HG02938 (cell line): ENCODE results near the gene LIMCH1.
"Not testable (repeated sequence)": the region's sequence is repeated elsewhere in the genome, so short reads cannot be mapped to it uniquely, and the experiment has no call there.

Experiments
- ATAC-seq: cut with Tn5 transposase; IDR thresholded peaks from one replicate; pipeline ENCODE4 v1.9.1; 2021; ENCODE audit warnings: mild to moderate bottlenecking, moderate library complexity; ENCODE audit not compliant: unreplicated experiment

LIMCH1 gene

DNA sequence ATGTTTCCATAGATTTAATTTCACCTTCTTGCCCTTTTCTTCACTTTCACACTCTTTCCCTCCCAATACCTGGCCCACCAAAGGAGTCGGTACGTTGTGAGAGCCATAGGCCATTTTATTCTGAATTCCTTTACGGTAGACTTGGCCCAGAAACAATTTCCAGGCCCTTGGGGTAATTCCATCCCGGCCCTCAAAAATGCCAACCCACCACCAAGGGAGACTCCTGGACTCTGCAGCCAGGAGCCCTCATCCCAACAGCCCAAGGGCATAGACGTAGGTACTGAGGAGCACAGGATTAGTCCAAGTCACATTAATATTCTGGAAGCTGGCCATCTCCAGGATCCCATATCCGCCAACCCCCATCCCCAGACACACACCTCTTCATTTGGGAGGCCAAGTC is 102.9 kb downstream of the LIMCH1 start:
- ATAC-seq, result no peak

- ATAC-seq, result not testable (repeated sequence)
These were observed 104.8 kb downstream of the LIMCH1 start for GRCh38 chr4:41642746-41643145.

GRCh38 chr4:41643331-41643730 is 105.4 kb downstream of the LIMCH1 start:
- ATAC-seq, result no peak

GRCh38 chr4:41644288-41644914 is 106.4 kb downstream of the LIMCH1 start:
- no peak for ATAC-seq

DNA sequence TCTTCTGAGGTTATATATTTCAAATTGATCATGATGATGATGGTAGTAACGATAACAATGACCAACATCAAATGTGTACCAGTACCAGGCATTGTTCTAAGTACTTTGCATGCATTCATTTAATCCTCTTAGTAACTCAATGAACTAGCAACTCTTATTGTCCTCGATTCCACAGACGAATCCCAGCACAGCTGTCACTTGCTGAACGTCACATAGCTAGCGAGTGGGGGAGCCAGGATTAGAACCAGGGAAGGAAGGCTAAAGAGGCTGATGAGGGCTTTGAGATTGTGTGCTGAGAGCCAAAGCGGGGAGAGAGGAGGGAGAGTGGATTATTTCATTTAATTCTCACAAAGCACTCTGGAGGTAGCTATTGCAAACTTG is 106.9 kb downstream of the LIMCH1 start:
- ATAC-seq, result no peak

DNA sequence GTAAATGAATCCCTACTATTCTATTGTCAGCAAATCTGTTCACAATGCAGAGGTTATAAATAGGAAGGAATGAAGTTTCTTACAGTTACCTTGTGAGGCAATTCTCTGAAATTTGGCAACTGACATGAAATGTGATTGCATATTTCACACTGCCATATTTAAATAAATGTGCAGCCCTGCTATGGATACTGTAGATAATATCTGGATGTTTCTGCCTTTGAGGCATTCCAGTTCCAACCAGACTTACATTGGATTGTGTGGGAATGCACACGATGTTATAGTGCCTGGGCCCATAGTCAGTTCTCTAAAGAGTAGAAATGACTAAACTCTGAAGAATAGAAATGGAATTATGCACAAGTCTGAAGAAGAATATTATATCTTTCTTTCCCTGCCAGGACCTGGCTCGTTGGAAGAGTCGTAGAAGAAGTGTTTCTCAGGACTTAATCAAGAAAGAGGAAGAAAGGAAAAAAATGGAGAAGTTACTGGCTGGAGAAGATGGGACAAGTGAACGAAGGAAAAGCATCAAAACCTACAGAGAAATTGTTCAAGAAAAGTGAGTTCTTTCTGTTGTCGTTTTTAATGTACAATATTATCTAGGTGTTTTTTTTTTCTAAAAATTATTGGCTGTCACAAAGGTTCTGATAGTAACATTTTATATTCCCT is 107.9 kb downstream of the LIMCH1 start:
- no peak for ATAC-seq

DNA sequence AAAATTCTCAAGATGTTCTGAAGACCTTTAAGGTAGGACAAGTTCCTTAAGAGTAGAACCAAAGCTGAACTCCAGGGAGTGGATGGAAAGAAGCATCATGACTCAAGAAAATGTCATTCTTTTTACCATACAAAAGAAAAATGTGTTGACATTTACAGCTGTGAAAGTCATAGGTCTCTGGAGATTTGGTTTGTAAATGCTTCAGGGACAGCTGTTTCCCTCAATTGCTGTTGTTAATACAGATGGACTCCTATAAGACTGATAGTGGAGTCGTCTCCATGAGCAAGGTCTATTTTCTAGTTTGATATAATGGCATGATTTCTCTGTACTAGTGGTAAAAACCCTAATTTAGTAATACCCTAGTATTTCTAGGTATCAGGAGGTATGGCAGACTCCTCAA is 108.9 kb downstream of the LIMCH1 start:
- ATAC-seq, result no peak

- ATAC-seq, result no peak
These were observed 109.4 kb downstream of the LIMCH1 start for GRCh38 chr4:41647383-41647782.

- ATAC-seq, result not testable (repeated sequence)
These were observed 113.2 kb downstream of the LIMCH1 start for GRCh38 chr4:41651150-41651549.

- no peak for ATAC-seq
These were observed 115.0 kb downstream of the LIMCH1 start for GRCh38 chr4:41652971-41653370.

DNA sequence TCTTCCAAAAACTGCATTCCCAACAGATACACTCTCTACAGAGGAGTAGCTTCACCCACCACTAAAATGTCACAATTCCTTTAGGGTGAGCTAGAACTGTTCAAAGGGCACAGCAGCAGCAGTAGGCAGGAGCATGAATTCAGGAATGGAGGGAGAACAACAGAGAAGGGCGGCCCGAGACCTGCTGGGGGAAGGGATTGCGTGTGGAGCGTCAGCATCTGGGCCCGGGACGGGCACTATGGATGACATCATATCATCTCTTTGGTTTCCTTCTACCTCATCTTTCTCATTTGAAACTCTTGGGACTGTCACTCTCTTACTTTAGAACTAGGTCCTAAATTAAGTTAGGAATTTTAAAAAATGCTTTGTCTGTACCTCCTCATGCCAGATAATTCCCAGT is 115.6 kb downstream of the LIMCH1 start:
- no peak for ATAC-seq

DNA sequence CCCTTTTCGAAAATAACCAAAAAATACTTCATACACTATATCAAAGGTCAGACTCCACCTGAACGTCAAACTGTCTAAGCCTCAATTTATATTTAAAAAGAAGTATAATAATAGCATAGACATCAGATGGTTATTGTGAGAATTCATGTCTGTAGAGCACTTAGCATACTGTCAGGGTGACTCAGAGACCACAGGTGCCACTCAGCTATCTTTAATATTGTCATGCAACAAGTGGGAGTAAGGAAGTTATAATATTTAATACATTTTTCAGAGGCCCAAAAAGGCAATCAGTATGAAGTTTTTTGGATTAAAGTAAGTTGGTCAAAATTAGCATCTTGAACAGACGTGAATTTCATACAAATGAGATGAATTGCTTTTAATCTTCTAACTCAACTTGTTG is 117.2 kb downstream of the LIMCH1 start:
- no peak for ATAC-seq

DNA sequence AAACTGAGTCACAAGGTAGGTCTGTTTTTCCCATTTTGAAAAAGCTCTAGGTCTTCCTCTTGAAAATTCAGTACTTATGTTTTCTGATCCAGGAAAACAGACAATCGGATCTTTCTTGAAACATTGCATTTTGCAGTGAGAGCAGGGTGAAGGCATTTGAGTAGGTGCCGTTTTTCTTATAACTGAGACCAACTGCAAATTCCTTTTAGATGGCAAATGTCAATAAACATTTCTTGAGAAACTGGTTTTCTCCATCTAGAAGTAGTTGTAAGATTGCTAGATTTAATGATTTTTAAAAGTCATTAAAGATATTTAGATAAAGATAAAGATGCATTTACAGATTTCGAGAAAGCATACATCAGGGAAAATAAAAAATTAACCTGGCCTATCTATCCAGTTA is 118.1 kb downstream of the LIMCH1 start:
- no peak for ATAC-seq

DNA sequence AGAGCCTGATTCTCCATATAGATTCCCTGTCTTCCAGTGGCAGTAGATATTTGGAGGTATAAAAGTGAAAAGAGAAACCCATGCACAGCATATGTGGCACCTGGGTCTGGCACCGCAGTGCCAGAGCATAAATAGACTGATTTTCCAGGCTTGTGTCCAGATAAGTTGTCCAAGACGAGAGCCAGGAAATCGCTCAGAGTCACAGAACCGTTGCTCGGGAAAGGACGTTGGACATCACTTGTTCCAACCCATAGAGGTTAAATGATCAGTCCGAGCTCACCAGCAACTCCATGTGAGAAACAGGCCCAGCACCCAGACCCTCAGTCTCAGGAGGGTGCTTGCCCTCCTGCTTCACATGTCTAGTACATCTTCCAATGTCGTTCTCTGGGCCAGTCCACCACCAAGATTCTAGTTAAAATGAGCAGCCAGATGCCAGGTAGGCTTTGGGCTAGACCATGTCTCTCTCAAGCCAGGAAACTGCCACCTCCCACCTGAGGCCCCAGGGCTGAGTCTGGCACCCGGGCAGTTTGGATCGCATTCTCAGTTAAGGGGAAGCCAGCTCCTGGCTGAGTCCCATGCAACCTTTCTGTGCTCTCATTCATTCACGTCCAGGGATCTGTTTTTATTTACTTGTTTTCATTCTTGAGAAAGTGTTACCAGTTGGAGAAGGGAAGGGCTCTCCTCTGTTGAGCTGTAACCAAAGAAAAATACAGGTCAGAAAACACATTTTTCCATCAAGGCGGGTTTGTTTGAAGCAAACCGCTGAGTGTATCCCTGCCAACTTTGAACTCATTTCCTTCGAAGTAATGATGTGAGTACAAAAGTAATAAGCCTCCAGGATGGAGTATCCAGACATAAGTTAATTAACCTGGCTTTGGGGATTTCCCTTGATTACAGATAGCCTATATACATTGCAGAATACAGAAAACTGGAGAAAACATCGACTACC is 118.9 kb downstream of the LIMCH1 start:
- no peak for ATAC-seq

DNA sequence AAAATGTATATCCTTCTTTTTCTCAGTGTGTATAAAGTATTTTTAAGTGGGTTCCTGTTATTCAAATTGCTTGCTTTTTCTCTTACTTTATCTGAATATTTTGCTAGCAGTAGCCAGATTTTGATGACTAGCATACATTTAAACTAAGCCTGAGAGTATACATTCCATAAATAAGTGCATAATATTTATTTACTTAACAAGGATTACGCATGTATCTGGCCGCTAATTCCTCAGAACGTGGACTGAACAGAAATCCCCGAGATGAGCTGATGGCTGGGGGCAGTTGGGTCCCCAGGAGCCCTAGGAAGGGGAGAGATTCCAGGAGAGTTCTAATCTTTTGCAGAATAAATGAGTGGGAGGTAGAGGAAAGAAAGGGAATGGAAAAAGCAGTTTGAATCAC is 119.6 kb downstream of the LIMCH1 start:
- no peak for ATAC-seq

DNA sequence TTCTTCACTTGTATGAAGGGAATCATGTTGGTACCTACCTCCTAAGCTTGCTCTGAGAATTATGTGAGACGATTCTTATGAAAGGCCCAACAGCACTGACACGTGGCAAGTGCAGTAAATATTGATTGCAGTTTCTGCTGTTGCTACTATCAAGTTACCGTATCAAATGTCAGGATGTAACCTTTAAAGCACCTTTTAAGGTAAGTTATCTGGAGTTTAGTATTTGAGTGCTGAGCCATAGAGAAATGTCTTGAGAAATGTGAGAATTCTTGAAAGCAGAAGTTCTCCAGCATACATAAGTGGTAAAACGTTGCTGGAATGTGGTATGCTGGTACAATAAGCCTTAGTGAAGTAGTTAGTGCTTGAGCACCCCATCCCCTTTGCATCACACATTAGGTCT is 120.2 kb downstream of the LIMCH1 start:
- no peak for ATAC-seq

DNA sequence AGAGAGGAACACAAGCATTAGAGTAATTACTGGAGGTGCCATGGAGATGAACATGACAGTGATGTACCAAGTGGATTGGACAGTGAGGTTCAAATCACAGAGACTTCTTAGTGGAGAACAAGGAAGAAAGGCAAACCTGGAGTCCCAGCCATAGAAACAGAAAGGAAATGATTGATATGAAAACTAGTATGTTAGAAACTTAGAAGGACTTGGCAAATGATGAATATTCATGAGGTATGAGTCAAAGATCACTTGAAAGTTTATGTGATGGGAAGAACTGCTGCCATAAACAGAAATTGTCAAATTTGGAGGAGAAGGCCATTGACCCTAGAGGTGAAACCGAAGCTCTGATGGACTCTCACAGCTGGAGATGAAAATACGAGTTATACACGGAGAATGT is 122.4 kb downstream of the LIMCH1 start:
- no peak for ATAC-seq

DNA sequence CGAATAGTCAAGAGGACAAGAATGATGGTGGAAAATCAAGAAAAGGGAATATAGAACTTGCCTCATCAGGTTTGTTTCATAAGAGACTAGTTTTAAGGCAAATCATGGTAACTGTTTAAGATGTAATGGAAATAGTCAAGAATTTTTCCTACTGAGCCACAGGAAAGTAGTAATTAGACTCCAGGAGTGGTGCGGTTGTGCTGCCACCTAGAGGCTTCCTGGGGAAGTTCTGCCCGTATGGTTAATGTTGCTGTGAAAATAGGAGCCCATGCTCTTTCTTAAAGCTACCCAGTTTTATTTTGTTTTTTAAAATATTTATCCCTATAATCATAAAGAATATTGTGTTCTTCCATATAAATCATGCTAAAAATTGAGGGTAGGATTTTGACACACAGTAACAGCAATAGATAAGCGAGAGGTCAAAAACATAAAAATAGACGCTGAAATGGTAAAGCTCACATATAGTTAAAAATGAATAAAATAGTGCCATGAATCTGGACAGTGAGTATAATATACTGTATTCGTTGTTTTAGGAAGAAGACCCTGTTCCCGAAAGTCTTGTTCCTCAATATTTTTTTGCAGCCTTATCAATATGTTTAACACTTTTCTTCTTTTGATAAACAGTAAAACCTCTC is 123.6 kb downstream of the LIMCH1 start:
- ATAC-seq, result no peak

DNA sequence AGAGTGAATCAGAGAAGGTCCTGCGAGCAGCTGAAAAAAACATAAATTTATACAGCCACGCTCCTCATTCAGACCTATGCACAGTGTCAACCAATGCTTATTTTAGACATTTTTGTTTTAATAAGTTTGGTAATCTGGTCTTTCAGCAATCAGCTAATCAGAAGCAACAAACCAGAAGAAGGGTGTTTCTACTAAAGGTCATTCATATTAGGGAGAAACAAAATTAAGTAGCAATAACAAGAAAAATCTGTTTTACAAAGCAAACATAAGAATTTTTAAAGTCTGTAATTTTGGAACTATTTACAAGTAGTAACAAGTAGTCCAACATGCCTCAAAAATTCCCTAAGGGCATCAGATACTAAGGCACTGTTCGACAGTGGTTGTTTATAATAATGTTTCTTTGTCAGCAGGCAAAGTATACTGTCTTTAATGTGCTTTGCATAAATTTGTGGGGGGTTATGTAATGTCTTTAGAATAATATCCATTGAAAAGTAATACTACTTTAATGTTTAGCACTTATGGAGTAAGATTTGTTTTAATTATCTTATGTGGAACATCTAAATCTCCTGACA is 127.8 kb downstream of the LIMCH1 start:
- no peak for ATAC-seq

- no peak for ATAC-seq
These were observed 130.1 kb downstream of the LIMCH1 start for GRCh38 chr4:41668024-41668423.

DNA sequence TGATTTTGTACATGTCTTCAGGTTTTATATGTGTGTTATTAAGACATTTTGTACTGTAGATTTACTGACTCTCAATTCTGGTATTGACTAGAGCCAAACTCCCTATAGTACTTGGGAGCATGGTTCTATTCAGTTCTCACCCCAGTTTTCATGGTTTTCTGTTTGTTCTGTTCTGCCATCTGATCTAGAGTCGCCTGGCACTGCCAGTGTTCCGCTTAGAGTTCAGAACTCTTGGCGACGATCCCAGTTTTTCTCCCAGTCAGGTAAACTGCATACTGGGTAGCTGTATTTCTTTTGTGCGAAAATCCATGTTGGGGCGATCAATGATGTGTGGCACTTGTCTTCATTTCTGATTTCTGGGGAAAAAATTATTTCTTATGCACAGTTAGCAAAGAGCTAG is 132.6 kb downstream of the LIMCH1 start:
- no peak for ATAC-seq
